Neural cell (in vitro differentiated cells): ENCODE results near the gene COL5A1. TPM values are rescaled to one million over a fixed set of nuclear protein-coding genes. Genes with fewer than 3 reads are reported as not detected.
"Not testable (repeated sequence)": the region's sequence is repeated elsewhere in the genome, so short reads cannot be mapped to it uniquely, and the experiment has no call there.

Experiments used
- H2AFZ ChIP-seq: fragments of 200-600, 300-800 bp; sonication (generic), shearing (Covaris generic); 2 replicates; pipeline ENCODE4 v1.6.0; 2014; ENCODE audit warnings: low read depth, mild to moderate bottlenecking, antibody characterized with exemption, low read length, moderate library complexity
- H3F3A ChIP-seq: fragments of 200-600 bp; shearing (Covaris generic); 2 replicates; pipeline ENCODE4 v1.6.1; 2016; ENCODE audit warnings: mild to moderate bottlenecking, moderate library complexity, mixed read lengths, antibody characterized with exemption, low read length; ENCODE audit not compliant: insufficient read depth, poor library complexity, severe bottlenecking
- H3K27ac ChIP-seq: fragments of 200-600, 300-800 bp; sonication (generic), shearing (Covaris generic); 2 replicates; pipeline ENCODE4 v1.5.1; 2014; ENCODE audit warnings: mild to moderate bottlenecking, low read length, moderate library complexity
- H3K27me3 ChIP-seq: fragments of 300-800, 200-600 bp; sonication (generic), shearing (Covaris generic); 2 replicates; pipeline ENCODE4 v1.6.0; 2014; ENCODE audit warnings: mild to moderate bottlenecking, low read depth, low read length, moderate library complexity; ENCODE audit not compliant: insufficient read depth
- H3K36me3 ChIP-seq: fragments of 300-800, 200-600 bp; sonication (generic), shearing (Covaris generic); 2 replicates; pipeline ENCODE4 v1.5.1; 2014; ENCODE audit warnings: mild to moderate bottlenecking, antibody characterized with exemption, low read length, moderate library complexity; ENCODE audit not compliant: insufficient read depth
- H3K4me2 ChIP-seq: fragments of 300-800, 200-600 bp; sonication (generic), shearing (Covaris generic); 2 replicates; pipeline ENCODE4 v1.6.0; 2014; ENCODE audit warnings: mild to moderate bottlenecking, low read length
- H3K4me3 ChIP-seq: fragments of 300-800, 200-600 bp; sonication (generic), shearing (Covaris generic); 2 replicates; pipeline ENCODE4 v1.5.1; 2014; ENCODE audit warnings: mild to moderate bottlenecking, low read length, moderate library complexity
- H3K79me2 ChIP-seq: fragments of 200-600 bp; shearing (Covaris generic); replicated peaks from 2 replicates; pipeline ENCODE4 v1.6.0; 2014; ENCODE audit warnings: mild to moderate bottlenecking, low read length, moderate library complexity; ENCODE audit not compliant: insufficient read depth
- H3K9ac ChIP-seq: fragments of 300-800, 200-600 bp; sonication (generic), shearing (Covaris generic); 2 replicates; pipeline ENCODE4 v1.6.1; 2016; ENCODE audit warnings: mild to moderate bottlenecking, low read length, mixed read lengths
- H3K9me2 ChIP-seq: fragments of 200-600 bp; shearing (Covaris generic); 2 replicates; pipeline ENCODE4 v1.6.1; 2016; ENCODE audit warnings: mild to moderate bottlenecking, low read length, mixed read lengths; ENCODE audit not compliant: insufficient read depth
- H3K9me3 ChIP-seq: fragments of 200-600, 300-800 bp; sonication (generic), shearing (Covaris generic); 2 replicates; pipeline ENCODE4 v1.6.1; 2016; ENCODE audit warnings: mild to moderate bottlenecking, mixed run types, low read length, moderate library complexity, mixed read lengths
- H4K20me1 ChIP-seq: fragments of 200-600 bp; shearing (Covaris generic); 2 replicates; pipeline ENCODE4 v1.6.1; 2016; ENCODE audit warnings: mild to moderate bottlenecking, mixed run types; ENCODE audit not compliant: insufficient read depth
- CTCF ChIP-seq: fragments of 450-650 bp; IDR thresholded peaks from 2 replicates; pipeline ENCODE4 v1.5.1; 2014; ENCODE audit warnings: antibody characterized with exemption, mild to moderate bottlenecking, moderate library complexity; ENCODE audit not compliant: poor library complexity, severe bottlenecking
- EP300 ChIP-seq: fragments of 450-650 bp; conservative IDR thresholded peaks from 2 replicates; pipeline ENCODE4 v1.6.1; 2014; ENCODE audit warnings: antibody characterized with exemption, mild to moderate bottlenecking, moderate library complexity; ENCODE audit not compliant: poor library complexity, severe bottlenecking
- EZH2 ChIP-seq: fragments of 200-600, 300-800 bp; shearing (Covaris generic), sonication (generic); IDR thresholded peaks from 2 replicates; pipeline ENCODE4 v1.6.1; 2014; ENCODE audit warnings: antibody characterized with exemption, low read length, borderline replicate concordance, mild to moderate bottlenecking; ENCODE audit not compliant: insufficient read depth, poor library complexity, severe bottlenecking
- MXI1 ChIP-seq: fragments of 450-650 bp; conservative IDR thresholded peaks from 2 replicates; pipeline ENCODE4 v1.6.1; 2014; ENCODE audit warnings: antibody characterized with exemption, mild to moderate bottlenecking; ENCODE audit not compliant: poor library complexity, severe bottlenecking
- POLR2AphosphoS5 ChIP-seq: IDR thresholded peaks from 2 replicates; pipeline ENCODE4 v1.6.1; 2012
- RAD21 ChIP-seq: fragments of 450-650 bp; conservative IDR thresholded peaks from 2 replicates; pipeline ENCODE4 v1.6.1; 2014; ENCODE audit warnings: antibody characterized with exemption, mild to moderate bottlenecking, moderate library complexity
- REST ChIP-seq: IDR thresholded peaks from 2 replicates; pipeline ENCODE4 v1.6.1; 2012; ENCODE audit warnings: borderline replicate concordance
- SMC3 ChIP-seq: fragments of 450-650 bp; conservative IDR thresholded peaks from 2 replicates; pipeline ENCODE4 v1.6.1; 2014; ENCODE audit warnings: antibody characterized with exemption, mild to moderate bottlenecking, moderate library complexity; ENCODE audit not compliant: poor library complexity
- TAF1 ChIP-seq: IDR thresholded peaks from 2 replicates; pipeline ENCODE4 v1.6.1; 2012; ENCODE audit warnings: low read depth
- polyA plus RNA-seq: library from polyadenylated mRNA; depleted of rRNA; stranded (reverse); fragments of >200 nt; gene quantifications from 2 replicates; pipeline ENCODE4 v1.2.3, GENCODE V29; 2014

The COL5A1 gene
- polyA plus RNA-seq, 1 donor from 2014 or later = not detected

GRCh38 chr9:134666208-134666607, 24.6 kb downstream of the COL5A1 start:
- H3K4me3 ChIP-seq = no peak overlapping the region
- TF ChIP-seq SMC3 (no peak), CTCF (no peak), TAF1 (no peak), RAD21 (no peak), REST (no peak), EP300 (no peak), EZH2 (no peak), POLR2AphosphoS5 (no peak), MXI1 (no peak)
- H3K27me3 ChIP-seq = no peaks in the 10 kb centered on the region
- H3K9me3 ChIP-seq = no peaks in the 10 kb centered on the region
- no peaks in the 10 kb centered on the region for H3F3A ChIP-seq
- H3K27ac ChIP-seq = no peak overlapping the region
- no peaks in the 10 kb centered on the region for H3K9me2 ChIP-seq
- no peaks in the 10 kb centered on the region for H4K20me1 ChIP-seq
- H3K79me2 ChIP-seq = no peaks in the 10 kb centered on the region
- H3K9ac ChIP-seq = no peak overlapping the region
- H3K36me3 ChIP-seq = no peaks in the 10 kb centered on the region
- no peak overlapping the region for H3K4me2 ChIP-seq
- no peak overlapping the region for H2AFZ ChIP-seq

- no peaks in the 10 kb centered on the region for H3K27me3 ChIP-seq
- no peak overlapping the region for H2AFZ ChIP-seq
- H3K9me2 ChIP-seq = no peaks in the 10 kb centered on the region
- no peak overlapping the region for H3K4me2 ChIP-seq
- H3K36me3 ChIP-seq = no peaks in the 10 kb centered on the region
- H3K9me3 ChIP-seq = no peaks in the 10 kb centered on the region
- H3K4me3 ChIP-seq = no peak overlapping the region
- no peaks in the 10 kb centered on the region for H3F3A ChIP-seq
- TF ChIP-seq TAF1 (no peak), CTCF (no peak), SMC3 (no peak), EP300 (no peak), RAD21 (no peak), MXI1 (no peak), REST (no peak), POLR2AphosphoS5 (no peak)
- no peak overlapping the region for H3K27ac ChIP-seq
- H4K20me1 ChIP-seq = no peaks in the 10 kb centered on the region
- H3K9ac ChIP-seq = no peak overlapping the region
- no peaks in the 10 kb centered on the region for H3K79me2 ChIP-seq
Measured at GRCh38 chr9:134666831-134667230, 25.2 kb downstream of the COL5A1 start.

GRCh38 chr9:134668977-134669376, 27.4 kb downstream of the COL5A1 start:
- H3K4me2 ChIP-seq, H2AFZ ChIP-seq, H3K9me3 ChIP-seq, H3K27ac ChIP-seq, H3K27me3 ChIP-seq, H3F3A ChIP-seq, H3K9me2 ChIP-seq, H3K9ac ChIP-seq, H3K79me2 ChIP-seq, H3K4me3 ChIP-seq, H4K20me1 ChIP-seq, H3K36me3 ChIP-seq: not testable (repeated sequence)
